GM19397 (cell line): ENCODE measurements around the gene HPGD.
"Not testable (repeated sequence)": the region's sequence is repeated elsewhere in the genome, so short reads cannot be mapped to it uniquely, and the experiment has no call there.

Source experiments
- ATAC-seq: cut with Tn5 transposase; IDR thresholded peaks from one replicate; pipeline ENCODE4 v1.9.1; 2021; ENCODE audit warnings: mild to moderate bottlenecking, moderate library complexity; ENCODE audit not compliant: unreplicated experiment

Gene HPGD

DNA sequence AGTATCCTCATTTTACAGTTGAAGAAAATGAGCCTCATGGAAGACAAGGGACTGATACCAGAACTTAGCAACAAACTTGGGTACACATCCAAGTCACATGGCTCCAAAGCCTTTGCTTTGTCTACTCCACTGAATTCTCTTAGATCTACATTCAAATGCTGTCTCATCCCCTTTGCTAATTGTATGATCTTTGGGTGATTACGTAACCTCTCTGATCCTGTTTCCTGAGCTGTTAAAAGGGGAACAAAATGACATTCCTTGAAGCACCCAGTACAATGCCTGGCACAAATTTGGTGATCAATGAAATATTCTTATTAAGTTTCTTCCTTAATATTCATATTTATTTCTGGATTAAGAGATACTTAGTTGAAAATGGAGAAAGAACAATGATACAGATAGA lies 5.9 kb upstream of the HPGD start:
- ATAC-seq, result no peak

GRCh38 chr4:174526731-174527130 lies 4.4 kb upstream of the HPGD start:
- no peak for ATAC-seq

DNA sequence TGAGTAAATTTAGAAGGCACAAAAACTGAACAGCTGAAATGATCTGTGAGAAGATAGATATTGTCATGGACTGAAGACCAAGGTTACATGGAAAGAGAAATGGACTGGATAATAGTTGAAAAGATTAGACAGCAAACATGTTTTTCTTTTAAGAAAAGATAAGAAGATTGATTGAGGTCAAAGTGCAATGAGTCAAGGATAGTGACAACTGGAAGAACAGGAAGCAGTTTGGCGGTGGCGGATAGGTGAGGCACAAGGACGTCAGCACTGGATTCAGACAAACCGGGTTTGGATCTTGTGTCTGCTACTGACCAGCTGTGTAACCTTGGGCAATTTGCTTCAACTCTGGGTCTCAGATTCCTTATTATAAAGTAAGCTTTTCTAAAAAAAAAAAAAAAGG lies 2.0 kb upstream of the HPGD start:
- ATAC-seq, result no peak

- no peak for ATAC-seq
Measured at GRCh38 chr4:174523025-174523693, 871 bp upstream of the HPGD start.

DNA sequence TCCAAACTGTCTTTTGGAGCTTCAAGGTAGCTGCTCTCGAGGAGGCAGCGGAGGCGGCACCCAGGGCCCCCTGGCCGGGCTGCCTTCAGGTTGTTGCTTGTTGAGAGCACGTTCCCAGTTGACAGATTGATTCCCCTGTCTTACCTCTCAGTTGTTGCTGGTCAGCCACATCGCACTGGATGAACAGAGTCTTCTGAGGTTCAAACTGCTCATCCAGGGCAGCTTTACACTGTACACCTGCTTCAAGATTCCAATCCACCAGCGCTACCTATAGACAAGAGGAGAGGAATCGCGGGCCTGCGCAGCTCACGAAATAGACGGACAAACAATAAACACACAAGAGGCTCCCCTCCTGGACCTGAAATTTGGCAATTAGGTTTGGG lies 497 bp downstream of the HPGD start:
- no peak for ATAC-seq

DNA sequence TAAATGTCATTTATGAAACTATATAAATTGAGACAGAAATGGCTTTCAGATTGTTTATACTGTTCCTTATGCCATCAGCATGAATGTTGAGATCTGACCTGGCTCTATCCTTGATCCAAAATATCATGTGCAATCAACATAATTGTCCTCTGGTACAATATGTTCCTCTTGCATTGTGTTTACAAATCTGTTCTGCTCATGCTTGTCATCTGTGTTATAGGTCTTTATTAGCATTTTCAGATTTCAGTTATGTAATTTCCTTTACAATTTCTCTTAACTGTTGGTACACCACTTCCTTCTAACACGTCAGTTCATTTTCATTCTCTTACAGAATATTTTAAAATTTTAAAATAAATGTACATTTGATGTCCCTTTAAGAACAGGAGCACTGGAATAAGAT lies 1.6 kb downstream of the HPGD start:
- ATAC-seq, result no peak

DNA sequence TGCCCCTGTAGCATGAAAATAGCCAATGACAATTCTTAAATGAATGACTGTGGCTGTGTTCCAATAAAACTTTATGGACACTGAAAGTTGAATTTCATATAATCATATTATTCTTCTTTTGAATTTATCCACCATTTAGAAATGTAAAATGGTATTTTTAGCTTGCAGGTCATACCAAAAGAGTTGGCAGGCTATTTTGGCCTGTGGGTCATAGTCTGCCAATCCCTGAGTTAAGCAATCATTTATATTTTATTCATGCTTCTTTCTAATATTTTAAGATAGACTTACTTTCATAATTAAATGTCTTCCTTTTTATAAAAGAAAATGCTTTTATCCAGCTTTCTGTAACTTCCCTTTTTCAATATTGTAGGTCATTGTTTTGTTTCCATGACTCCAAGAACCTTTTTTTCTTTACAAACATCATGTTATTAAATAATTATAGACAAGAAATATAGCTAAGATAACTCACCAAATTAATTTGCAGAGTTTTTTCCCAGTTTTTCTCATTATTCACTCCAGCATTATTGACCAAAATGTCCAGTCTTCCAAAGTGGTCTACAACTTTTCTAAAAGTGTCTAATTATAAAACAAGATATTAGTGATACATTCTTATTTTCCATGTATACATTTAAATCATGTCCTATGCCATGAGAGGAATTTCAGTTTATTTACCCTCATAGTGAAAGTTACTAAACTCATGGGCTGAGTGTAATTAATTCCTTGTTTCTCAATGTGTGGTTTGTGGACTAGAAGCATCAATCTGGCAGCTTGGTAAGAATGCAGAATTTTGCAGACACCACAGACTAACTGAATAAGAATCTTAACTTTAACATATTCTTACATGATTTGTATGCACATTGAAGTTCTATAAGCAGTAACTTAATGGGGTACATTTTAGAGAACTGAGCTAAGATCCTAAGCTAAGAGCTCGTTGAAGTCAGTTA lies 4.5 kb downstream of the HPGD start:
- no peak for ATAC-seq

- ATAC-seq, result no peak
Measured at GRCh38 chr4:174516794-174517193, 5.5 kb downstream of the HPGD start.

GRCh38 chr4:174516345-174516744 lies 5.9 kb downstream of the HPGD start:
- ATAC-seq, result no peak

- ATAC-seq, result no peak
Measured at GRCh38 chr4:174512745-174513144, 9.5 kb downstream of the HPGD start.

- ATAC-seq, result no peak
Measured at GRCh38 chr4:174505892-174506291, 16.4 kb downstream of the HPGD start.

DNA sequence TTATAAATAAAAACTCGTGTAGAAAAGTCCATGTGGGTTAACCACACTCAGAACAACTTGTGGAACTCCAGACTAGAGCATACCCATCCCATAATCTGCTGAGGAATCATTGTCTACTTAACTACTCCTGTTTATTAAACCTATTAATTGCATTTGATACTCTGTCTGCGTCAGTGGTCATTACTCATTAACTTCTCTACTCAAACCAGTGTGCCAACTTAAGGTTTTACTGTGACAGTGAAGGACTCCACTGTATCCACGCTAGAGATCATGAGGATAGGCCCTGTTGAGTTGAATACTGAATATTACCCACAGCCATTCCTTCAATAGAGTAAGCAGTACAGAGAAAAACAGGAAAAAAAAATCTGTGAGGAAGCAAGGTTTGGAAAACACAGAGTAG lies 17.3 kb downstream of the HPGD start:
- ATAC-seq, result no peak

DNA sequence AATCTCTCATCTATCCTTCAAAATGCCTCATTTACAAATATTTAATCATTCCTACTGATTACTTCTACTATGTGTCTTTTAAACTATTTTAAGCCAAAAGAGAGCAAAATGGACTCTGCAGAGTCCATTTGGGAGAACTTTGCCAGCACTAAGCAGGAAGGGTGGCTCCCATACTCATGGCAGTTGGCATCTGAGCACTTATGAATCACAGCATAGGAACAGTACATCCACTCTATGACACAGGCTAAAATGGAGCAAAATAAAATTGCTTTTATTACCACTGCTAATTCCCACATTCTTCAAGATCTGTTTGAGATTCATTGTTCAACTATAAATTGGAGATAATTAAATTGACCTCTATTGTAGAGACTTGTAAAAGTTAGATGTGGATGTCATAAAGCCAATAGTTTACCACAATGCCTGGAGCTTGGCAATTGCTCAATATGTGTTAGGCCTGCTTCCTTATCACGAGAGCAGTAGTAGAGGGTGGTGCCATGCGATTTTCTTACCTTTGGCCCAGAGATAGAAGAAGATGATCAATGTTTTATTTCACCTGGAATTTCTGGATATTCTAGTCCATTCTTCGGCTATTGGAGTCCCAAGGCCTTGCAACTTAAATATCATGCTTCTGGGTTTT lies 19.1 kb downstream of the HPGD start:
- no peak for ATAC-seq

- no peak for ATAC-seq
Measured at GRCh38 chr4:174496631-174497432, 25.5 kb downstream of the HPGD start.

DNA sequence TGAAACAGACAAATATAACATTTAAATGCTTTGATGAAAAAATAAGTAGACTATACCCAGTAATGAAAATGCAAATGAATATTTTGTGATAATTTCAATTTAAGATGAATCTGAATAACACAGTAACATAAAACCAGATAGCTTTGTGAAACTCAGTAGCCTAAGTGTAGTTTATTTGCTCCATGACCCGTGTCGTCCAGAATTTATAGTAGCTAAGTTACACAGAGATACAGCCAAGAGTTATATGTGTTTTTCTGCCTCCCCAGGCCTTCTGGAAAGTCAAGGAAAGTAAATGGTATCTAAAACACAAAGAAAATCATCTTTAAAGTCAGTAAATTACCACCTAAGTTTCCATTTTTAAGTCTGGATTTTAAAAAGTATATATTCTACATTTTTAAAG lies 26.7 kb downstream of the HPGD start:
- ATAC-seq, result no peak

DNA sequence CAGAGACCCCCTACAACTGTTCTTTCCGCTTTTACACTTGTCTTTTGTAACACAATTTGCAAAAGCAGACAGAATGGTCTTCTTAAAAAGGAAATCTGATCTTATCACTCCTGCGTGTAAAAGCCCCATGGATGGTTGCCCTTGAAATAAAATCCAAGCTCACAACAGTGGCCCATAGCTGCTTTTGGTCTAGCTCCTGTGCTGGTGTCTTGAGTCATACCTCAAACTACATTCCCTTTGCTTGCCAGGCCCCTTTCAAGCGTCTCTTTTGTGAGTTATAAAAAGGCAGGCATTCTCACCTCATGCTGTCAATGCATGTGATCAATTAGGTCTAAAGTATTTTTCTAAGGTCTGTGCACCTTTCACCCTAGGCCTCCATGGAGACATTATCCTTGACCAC lies 27.6 kb downstream of the HPGD start:
- no peak for ATAC-seq

- no peak for ATAC-seq
Measured at GRCh38 chr4:174494146-174494545, 28.1 kb downstream of the HPGD start.

DNA sequence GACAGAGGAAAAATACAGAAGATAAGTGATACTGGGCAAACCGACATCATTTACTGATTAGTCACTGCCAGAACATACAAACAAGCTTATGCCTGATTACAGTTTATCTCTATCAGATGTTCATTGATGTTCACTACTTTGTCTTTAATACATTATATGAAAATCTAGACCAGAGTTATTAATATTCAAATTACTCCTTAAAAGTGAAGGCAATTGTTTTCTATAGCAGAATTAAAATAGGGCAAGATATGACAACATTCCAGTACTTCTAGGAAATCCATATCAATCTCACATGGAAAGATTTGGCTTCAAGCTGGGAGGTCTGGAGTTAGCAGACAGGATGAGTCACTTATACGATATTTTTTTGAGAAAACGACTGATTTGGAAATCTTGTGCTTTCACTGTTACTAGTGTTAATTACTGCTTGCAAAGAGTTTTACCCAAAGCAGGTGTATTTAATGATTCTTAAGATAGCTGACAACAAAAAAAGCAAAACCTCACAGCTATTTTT lies 31.8 kb downstream of the HPGD start:
- ATAC-seq, result no peak

GRCh38 chr4:174488368-174488767 lies 33.9 kb downstream of the HPGD start:
- ATAC-seq, result not testable (repeated sequence)

GRCh38 chr4:174485025-174485424 lies 37.3 kb downstream of the HPGD start:
- no peak for ATAC-seq

GRCh38 chr4:174483792-174484191 lies 38.5 kb downstream of the HPGD start:
- ATAC-seq, result no peak
